GM13976 (cell line): Measurements from ENCODE around the gene ERN1.

Source experiments
- DNase-seq: peaks from one replicate; pipeline ENCODE4 v3.0.0; 2012; ENCODE audit warnings: low spot score
- CTCF ChIP-seq: IDR thresholded peaks from 2 replicates; pipeline ENCODE4 v1.5.1; 2012; ENCODE audit warnings: borderline replicate concordance, mild to moderate bottlenecking; ENCODE audit not compliant: insufficient read depth; ENCODE audit errors: extremely low read depth, missing control alignments, control extremely low read depth
- in situ Hi-C: fragments of 300-500 bp; cut with MboI; formaldehyde crosslinking; loops from one replicate; pipeline ENCODE4 v1.12.0; 2022; ENCODE audit warnings: low sequenced_read_pairs, mixed read lengths, inconsistent platforms; ENCODE audit not compliant: unreplicated experiment

The ERN1 gene

GRCh38 chr17:63999680-64000531 lies 130.0 kb downstream of the ERN1 start:
- DNase-seq: no peak
- TF ChIP-seq CTCF: no peak
- in situ Hi-C loops: no loop called here

GRCh38 chr17:63998721-63999679 lies 130.9 kb downstream of the ERN1 start:
- peak; percentile 67 for DNase-seq
- in situ Hi-C loops: no loop called here
- no peak for TF ChIP-seq CTCF

- in situ Hi-C loops: no loop called here
- TF ChIP-seq CTCF: no peak
- DNase-seq: peak; percentile 92
Measured at GRCh38 chr17:63998050-63998720, 131.8 kb downstream of the ERN1 start, which contains the start of gene PRR29. Gene PRR29, plus strand, starts transcription at chr17:63998351. Its CDS starts 14 bp downstream, at chr17:63998365.

- in situ Hi-C loops: no loop called here
- DNase-seq: no peak
- TF ChIP-seq CTCF: no peak
Measured at GRCh38 chr17:63997341-63998048, 132.4 kb downstream of the ERN1 start.

GRCh38 chr17:63996430-63997182 lies 133.3 kb downstream of the ERN1 start:
- in situ Hi-C loops: no loop called here
- no peak for DNase-seq
- no peak for TF ChIP-seq CTCF
